PFSK-1 (cell line): ENCODE measurements around the gene TNFRSF12A.

Experiments
- FOXP2 ChIP-seq: optimal IDR thresholded peaks from 2 replicates; pipeline ENCODE3; 2011; ENCODE audit warnings: borderline replicate concordance, control low read depth, inconsistent platforms; ENCODE audit not compliant: insufficient read depth; ENCODE audit errors: extremely low read length, extremely low read depth
- POLR2AphosphoS5 ChIP-seq: IDR thresholded peaks from 2 replicates; pipeline ENCODE4 v1.6.1; 2012; ENCODE audit warnings: low read depth, mild to moderate bottlenecking, control low read depth, low read length, moderate library complexity
- TAF1 ChIP-seq: IDR thresholded peaks from 2 replicates; pipeline ENCODE4 v1.6.1; 2012; ENCODE audit warnings: low read length, control low read depth, borderline replicate concordance; ENCODE audit not compliant: insufficient read depth
- TF ChIP-seq, protein P1 (sequence below), 2 experiments: IDR thresholded peaks; 2 replicates each; pipeline versions ENCODE4 v1.6.1 to v1.8.0; 2011 to 2012; ENCODE audit warnings: low read depth in 2 of 2, low read length in 2 of 2, control low read depth in 1 of 2, inconsistent platforms in 1 of 2, mild to moderate bottlenecking in 1 of 2, moderate library complexity in 1 of 2; ENCODE audit not compliant: insufficient read depth in 1 of 2

DNA sequence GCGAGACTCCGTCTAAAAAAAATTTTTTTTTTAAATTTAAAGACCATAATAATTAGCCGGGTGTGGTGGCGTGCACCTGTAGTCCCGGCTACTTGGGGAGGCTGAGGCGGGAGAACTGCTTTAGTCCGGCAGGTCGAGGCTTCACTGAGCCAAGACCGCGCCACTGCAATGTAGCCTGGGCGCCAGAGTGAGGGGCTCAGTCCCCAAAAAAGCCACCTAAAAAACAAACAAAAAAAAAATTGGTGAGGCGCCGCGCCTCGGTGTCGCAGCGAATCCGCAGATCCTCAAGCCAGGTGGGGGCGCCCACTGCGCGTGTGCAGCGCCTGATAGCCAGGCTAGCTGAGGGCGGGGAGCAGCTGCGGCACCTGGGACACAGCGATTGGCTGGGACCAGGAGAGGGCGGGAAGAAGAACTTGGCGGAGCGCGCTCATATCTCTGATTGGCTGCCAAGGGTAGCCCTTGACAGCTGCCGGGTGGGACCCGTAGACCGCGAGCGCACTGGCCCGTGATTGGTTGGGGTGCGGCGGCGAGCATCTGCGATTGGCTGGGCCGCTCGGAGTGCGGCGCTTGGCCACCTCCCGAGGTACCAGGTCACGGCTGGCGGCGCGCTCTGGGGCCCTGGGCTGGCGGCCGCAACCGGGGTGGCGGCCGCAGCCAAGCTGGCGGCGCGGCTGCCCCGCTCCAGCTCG, 16.4 kb upstream of the TNFRSF12A start:
- no peak for TF ChIP-seq POLR2AphosphoS5
- TF ChIP-seq TAF1, result no peak
- TF ChIP-seq, protein P1, sequence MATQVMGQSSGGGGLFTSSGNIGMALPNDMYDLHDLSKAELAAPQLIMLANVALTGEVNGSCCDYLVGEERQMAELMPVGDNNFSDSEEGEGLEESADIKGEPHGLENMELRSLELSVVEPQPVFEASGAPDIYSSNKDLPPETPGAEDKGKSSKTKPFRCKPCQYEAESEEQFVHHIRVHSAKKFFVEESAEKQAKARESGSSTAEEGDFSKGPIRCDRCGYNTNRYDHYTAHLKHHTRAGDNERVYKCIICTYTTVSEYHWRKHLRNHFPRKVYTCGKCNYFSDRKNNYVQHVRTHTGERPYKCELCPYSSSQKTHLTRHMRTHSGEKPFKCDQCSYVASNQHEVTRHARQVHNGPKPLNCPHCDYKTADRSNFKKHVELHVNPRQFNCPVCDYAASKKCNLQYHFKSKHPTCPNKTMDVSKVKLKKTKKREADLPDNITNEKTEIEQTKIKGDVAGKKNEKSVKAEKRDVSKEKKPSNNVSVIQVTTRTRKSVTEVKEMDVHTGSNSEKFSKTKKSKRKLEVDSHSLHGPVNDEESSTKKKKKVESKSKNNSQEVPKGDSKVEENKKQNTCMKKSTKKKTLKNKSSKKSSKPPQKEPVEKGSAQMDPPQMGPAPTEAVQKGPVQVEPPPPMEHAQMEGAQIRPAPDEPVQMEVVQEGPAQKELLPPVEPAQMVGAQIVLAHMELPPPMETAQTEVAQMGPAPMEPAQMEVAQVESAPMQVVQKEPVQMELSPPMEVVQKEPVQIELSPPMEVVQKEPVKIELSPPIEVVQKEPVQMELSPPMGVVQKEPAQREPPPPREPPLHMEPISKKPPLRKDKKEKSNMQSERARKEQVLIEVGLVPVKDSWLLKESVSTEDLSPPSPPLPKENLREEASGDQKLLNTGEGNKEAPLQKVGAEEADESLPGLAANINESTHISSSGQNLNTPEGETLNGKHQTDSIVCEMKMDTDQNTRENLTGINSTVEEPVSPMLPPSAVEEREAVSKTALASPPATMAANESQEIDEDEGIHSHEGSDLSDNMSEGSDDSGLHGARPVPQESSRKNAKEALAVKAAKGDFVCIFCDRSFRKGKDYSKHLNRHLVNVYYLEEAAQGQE (IDR thresholded peaks at IDR 0.05; ENCODE audit: insufficient read depth in 1 of 2, low read depth in 2 of 2, low read length in 2 of 2), result no peak
- peak; percentile 17 for TF ChIP-seq FOXP2
